WI38 (cell line): ENCODE measurements around the gene AHCYL2.
"Not testable (repeated sequence)": the region's sequence is repeated elsewhere in the genome, so short reads cannot be mapped to it uniquely, and the experiment has no call there.

Source experiments
- H3K4me3 ChIP-seq: 2 replicates; pipeline ENCODE4 v1.5.1; 2011; ENCODE audit warnings: low read depth, mild to moderate bottlenecking, control low read depth, low read length
- CTCF ChIP-seq: IDR thresholded peaks from 2 replicates; pipeline ENCODE4 v1.5.1; 2012; ENCODE audit warnings: low read depth, mild to moderate bottlenecking, control low read depth, low read length

The AHCYL2 gene

DNA sequence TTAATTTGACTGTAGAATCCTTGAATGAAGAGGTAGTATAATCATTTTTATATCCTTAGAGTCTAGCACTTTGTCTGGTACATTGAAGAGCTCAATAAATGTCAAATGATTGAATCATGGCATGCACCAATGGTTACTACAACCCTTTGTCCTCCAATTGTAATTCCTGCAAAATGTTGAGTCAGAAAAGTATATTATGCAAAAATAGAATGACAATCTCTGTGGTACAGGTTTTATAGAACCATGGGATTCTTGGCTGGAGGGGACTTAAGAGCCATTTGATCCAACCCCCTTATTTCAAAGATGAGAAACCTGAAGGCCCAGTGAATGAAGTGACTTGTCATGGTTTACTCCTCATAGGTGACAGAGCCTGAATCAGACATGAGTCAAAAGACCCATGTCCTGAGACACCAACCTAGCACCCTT is 246.6 kb downstream of the AHCYL2 start:
- TF ChIP-seq CTCF, result no peak
- no peak overlapping the region for H3K4me3 ChIP-seq

DNA sequence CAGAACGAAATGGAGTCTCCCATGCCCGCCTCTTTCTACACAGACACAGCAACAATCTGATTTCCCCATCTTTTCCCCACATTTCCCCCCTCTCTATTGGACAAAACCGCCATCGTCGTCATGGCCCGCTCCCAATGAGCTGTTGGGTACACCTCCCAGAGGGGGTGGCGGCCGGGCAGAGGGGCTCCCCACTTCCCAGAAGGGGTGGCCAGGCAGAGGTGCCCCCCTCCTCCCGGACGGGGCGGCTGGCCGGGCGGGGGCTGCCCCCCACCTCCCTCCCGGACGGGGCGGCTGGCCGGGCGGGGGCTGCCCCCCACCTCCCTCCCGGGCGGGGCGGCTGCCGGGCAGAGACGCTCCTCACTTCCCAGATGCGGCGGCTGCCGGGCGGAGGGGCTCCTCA is 251.1 kb downstream of the AHCYL2 start:
- H3K4me3 ChIP-seq, result not testable (repeated sequence)

DNA sequence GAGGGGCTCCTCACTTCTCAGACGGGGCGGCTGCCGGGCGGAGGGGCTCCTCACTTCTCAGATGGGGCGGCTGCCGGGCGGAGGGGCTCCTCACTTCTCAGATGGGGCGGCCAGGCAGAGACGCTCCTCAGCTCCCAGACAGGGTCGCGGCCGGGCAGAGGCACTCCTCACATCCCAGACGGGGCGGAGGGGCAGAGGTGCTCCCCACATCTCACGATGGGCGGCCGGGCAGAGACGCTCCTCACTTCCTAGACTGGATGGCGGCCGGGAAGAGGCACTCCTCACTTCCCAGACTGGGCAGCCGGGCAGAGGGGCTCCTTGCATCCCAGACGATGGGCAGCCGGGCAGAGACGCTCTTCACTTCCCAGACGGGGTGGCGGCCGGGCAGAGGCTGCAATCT is 251.6 kb downstream of the AHCYL2 start:
- H3K4me3 ChIP-seq, result not testable (repeated sequence)
